Measurements from ENCODE around the gene ITGBL1.

Gene ITGBL1

DNA sequence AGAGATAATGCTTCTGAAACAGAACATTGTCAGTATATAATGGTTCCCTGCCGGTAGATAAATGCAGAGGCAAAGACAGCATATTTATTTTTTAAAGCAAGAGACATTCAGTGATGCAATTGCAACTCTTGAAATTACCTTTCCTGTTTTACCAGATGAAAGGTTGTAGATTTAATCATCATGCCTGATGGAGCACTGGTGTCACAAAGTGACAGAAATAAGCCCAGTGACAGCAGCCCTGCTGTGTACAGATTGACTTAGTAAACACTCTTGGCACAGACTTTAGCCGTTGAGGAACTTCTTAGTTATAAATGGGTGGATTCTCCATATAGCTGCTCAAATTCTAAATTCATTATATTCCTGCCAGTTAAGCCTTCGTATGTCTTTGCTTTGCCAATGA is 172.5 kb downstream of the ITGBL1 start:
- DNase-seq (ENCODE audit: low read depth in 3 of 3): no peak

DNA sequence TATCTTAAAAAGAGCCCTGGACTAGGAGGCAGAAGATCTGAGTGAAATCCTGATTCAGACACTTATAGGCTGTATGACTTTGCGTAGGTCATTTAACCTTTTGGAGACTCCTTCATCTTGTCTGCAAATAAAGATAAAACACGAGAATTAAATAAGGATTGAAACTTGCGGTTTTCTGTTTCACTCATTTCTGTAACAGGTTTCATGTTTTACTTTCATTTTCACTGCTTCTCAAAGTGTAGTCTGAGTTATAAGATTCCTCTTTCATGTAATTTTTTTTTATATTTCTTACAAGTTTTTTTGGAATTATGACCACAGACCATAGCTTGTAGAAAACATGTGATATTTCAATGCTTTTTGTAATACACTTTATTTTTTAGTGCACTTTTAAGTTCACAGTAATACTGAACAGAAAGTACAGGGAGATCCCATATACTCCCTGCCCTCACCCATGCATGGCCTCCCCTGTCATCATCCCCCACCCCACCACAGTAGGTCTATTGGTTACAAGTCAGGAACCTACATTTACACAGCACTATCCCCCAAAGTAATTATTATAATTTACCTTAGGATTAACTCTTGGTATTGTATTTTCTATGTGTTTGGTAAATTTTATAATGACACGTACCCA is 174.6 kb downstream of the ITGBL1 start:
- DNase-seq (ENCODE audit: low read depth in 3 of 3): no peak

DNA sequence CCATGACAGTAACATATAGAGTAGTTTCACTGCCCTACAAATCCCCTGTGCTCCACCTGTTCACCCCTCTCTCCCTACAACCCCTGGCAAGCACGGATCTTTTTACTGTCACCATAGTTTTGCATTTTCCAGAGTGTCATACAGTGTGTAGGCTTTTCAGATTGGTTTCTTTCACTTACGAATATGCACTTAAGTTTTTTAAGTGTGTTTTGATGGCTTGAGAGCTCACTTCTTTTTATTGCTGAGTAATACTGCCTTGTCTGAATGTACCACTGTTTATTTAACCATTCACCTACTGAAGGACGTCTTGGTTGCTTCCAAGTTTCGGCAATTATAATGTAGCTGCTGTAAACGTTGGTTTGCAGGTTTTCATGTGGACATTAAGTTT is 175.1 kb downstream of the ITGBL1 start:
- no peak for DNase-seq (ENCODE audit: low read depth in 3 of 3)

DNA sequence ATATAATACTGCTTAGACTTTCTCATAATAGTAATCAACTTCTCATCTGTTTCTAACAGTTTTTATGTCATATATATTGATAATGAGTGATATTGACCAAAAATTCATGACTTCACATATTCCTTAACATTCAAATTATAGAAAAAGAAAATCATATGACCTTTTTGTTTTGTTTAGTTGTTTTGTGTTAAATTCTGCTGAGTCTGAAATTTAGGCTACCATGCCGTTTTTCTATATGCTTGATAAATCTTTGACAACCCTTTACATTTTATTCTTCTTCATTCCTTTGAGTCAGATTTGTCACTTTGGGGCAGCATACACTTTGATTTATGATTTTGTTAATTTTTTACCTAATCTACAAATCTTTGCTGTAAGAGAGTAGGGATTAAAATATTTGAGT is 176.4 kb downstream of the ITGBL1 start:
- DNase-seq (ENCODE audit: low read depth in 3 of 3): no peak

DNA sequence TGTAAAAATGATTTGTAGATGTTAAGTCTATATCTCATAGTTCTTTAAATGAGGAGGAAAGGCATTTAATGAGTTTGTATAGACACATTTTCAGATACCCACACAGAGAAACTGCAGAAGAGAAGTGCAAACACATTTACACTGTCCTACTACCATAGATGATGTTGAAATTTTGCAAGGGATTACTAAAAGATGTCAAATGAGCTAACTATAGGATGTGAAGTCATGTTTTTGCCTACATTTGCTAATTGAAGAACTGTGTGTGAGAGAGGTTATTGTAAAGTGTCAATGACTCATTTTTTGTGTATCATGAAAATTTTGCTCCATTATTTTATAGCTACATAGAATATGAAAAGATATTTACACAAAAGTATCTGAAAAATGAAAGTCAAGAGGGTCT is 178.9 kb downstream of the ITGBL1 start:
- no peak for DNase-seq (ENCODE audit: low read depth in 3 of 3)

DNA sequence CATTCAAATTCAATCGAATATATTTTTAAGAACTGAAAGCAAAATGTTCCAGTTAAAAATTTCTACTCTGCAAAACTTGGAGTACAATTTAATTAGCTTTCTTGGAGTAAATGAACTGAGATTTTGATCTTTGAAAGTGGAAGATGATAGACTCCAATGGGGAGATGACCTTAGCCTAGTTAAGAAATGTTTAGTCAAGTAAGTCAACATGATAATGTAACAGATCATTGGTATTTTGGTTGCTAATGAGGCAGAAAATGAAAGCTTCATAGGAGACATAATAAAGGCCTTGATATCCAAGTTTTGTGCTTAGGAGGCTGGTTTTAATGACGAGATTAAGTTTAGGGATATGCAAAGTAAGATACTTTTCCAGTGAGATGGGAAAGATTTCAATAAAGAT is 181.7 kb downstream of the ITGBL1 start:
- no peak for DNase-seq (ENCODE audit: low read depth in 3 of 3)

DNA sequence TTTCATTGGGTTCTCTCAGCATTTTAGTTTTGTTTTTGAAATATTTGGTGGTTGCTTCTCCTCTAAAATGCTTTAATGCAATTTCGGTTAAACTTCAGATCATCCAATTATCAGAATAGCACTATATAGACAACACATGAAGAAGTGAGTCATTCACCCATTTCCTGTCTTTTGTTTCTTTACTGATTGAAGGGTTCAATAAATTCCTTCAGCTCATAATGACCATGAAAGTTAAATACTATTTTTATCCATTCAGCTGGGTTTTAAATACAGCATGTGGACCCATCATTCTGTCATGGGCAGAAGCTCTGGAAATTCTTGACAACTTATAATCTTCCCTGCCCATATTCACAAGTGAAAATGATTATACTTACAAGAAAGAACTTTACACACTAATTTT is 187.2 kb downstream of the ITGBL1 start:
- DNase-seq (ENCODE audit: low read depth in 3 of 3): no peak

DNA sequence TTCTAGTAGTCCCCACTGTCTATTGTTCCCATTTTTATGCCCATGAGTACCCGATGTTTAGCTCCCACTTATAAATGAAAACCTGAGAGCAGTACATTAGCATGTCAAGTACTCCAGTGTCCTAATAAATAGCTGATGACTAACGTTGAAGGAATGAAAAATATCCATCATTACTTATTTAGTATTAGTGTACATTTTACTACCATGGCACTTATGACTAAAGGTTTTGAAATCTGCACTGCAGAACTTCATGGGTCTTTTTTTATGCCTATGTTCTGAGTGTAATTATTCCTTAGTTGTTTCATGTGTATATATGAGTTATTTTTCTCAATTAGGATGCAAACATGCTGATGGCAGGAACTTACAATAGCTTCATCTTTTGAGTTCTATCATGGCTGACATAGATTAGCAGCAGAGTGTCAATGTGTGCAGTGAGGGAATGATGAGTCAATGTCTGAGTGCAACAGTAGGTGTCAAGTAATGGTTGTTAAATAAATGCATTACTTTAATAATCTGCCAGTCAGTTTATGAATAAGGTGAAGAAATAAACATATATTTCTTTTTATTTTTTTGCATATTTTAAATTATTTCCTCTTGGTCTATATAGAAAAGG is 188.4 kb downstream of the ITGBL1 start:
- DNase-seq (ENCODE audit: low read depth in 3 of 3): no peak

DNA sequence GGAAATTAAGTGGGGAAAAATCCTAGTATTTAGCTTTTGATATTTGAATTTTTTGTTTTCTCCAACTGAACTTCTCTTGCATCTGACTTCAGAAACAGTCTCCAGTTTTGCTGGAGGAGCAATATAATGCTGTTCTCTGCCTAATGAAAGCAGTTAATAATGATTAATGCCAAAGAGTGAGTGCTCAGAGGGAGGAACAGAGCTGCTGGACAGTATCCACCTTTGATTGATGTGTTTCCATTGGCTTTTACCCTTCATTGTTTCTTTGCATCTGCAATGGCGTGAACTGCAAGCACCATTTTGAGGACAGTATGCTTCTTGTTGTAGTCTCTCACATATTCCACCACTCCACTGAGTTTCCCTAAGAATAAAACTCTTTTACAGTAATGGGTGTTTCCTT is 193.4 kb downstream of the ITGBL1 start:
- DNase-seq (ENCODE audit: low read depth in 3 of 3): no peak

DNA sequence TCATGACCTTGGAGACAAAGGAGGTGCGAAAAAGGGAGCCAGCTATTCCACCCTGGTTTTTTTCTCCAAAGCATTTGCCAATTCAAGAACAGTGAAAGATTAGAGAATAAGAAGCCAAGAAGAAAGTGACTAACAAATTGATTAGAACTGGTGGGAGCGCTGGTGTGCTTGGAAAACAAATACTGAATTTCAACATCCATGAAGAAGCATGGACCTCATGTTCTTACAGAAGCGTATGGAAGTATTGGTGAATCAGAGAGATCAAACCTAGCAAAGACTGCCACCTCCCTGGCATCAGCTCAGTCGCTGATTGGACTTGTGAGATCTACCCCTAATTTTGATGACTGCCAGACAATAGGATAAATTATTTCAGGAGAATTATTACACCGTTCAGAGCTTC is 195.3 kb downstream of the ITGBL1 start:
- DNase-seq (ENCODE audit: low read depth in 3 of 3): no peak

DNA sequence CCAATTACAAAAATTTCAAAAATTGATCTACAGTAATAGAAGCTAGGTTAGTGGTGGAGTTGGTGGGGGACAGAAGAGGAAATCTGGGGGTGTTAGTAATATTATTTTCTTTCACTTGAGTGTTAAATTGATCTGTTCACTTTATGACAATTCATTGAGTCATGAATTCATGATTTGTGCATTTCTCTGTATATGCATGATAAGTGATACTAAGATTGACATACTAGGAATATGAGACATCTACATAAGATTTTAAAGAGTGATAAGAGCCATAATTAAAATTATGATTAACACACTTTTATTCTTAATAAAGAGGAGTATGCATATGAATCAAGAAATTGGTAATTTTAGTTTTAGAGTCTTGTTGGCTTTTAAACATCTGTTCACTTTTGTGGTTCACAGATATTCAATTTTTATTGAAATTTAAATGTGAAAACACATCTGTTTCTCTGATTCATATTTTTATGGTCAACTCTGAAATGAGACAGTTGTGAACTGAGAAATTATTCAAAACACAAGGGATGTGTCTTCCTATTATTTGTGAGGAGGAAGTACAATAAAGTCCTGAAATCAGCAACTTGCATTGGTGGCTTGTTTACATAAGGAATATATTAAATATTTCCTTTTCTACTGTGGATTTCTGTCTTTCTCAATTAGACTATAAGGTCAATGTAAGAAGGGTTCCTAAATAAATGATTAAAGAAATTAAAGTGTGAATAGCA is 196.5 kb downstream of the ITGBL1 start:
- no peak for DNase-seq (ENCODE audit: low read depth in 3 of 3)

DNA sequence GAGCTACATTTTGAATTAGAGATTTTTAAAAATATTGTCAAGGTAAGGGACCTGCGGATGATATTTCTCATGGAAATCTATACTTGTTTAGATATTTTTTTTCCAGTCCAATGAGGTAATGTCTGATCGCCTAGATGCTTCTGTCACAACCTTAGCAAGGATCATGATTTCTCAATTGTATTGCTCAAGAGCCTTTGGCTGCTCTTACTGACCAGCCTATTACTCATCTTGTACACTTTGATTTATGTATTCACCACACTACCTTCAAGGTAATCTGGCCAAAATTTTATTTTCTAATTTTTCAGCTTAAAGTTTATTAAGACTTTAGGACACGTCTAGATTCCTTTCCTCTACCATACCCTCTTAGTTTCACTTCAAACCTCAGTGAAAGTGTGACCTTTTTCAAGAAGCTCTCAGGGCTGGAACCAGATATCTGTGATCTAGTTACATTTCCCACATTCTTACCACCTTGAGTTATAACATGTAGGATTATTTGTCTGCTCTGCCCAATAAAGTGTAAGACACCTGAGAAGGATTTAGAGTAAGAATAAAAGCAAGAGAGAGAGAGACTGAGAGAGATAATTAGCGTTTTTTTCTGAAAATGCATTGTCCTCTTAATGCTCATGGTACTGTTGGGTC is 197.1 kb downstream of the ITGBL1 start:
- no peak for DNase-seq (ENCODE audit: low read depth in 3 of 3)

DNA sequence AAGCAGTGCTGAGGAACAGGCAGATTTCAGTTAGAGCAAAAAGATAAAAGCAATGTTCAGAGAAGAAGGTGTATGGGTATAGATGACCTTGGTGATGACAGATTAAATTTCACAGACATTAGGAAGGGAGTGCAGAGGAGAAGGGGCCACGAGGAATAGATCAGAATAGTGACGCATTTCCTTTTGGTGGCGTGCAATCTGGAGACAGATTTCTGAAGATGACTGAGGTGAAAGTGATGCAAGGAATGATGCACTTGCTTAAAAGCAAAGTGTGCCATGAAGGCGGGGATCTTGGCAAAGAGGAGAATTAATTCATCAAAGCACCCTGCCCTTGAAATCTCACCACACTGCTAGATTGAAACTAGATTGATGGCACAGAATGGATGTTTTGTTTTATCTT is 202.4 kb downstream of the ITGBL1 start:
- no peak for DNase-seq (ENCODE audit: low read depth in 3 of 3)

DNA sequence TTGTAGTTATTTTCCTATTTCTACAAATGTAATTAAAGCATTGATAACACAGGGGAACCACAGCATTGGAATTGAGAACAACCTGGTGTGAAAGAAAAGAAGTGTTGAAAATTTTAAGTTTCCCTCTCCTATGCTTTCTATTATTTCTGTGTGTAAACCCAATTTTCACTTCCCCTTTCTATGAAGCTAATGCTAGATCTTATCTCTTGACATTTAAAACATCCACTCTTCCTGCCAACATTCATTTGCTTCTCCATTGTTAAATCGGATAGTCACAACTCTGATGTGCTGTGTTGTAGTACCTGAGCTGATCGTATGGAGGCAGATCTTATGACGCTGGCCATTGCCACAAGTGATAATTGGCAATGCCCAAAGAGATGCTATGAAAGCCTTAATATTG is 203.0 kb downstream of the ITGBL1 start:
- DNase-seq (ENCODE audit: low read depth in 3 of 3): no peak

DNA sequence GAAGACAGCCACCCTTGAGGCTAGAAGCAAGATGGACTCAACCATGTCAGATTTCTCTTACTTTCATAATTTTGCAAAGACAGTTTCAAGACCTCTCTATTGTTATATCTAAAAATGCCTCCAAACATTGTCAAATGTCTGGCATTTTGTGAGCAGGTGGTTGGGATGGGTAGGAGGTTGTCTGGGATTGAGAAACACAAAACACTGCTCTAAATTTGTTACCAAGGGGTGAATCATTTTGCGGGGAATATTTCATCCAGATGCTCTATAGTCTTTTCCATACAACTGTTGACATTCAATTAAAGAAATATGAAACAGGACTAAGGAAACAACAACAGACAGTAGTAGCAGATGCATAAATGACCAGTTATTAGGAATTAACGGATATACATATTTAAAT is 208.2 kb downstream of the ITGBL1 start:
- no peak for DNase-seq (ENCODE audit: low read depth in 3 of 3)

DNA sequence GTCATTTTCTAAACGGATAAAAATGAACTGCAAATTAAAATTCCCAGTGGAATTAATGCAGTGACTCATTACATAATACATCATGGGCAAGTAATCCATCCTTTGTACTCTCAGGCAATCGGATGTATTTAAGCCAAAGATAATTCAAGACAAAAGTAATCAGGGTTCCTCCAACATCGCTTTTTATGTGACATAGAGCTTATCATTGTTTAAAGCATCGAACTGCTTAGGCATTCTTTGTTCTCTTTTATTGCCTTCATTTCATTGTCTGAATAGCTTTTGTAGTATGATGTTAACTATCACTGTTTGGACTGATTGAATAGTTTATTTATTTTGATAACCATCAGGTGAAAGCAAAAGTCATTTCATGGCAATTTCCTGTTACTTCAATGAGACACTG is 209.4 kb downstream of the ITGBL1 start:
- no peak for DNase-seq (ENCODE audit: low read depth in 3 of 3)

DNA sequence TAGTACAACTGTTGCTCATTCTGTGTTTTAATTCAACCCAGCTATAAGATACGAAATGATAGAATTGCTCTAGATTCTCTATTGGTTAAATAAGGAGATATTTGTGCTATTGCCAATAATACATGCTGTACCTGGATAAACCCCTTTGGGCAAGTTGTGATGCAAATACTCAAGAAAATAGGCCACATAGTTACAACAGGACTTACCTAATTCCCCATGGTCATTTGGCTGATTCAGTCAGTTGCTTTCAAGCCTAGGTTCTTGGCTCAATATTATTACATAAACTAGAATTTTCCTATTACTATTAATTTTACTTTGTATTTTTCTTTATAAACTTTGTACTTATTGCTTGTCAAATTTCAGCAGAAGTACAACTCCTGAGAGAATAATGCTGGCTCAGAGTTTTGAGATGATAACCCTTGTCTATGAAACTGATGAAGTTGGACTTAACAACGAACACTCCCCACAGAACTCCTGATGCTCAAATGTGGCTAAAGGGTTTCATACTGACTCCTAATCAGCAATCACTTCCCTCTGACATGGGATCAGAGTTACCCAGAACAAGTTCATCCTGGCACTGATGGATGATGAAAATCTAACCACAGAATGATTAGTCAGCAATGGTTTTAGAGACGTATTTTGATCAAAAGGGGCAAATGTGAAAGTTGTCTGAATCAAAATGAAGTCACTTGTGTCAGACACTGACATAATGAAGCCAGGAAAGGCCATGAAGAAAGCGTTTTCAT is 221.1 kb downstream of the ITGBL1 start:
- no peak for DNase-seq (ENCODE audit: low read depth in 3 of 3)

DNA sequence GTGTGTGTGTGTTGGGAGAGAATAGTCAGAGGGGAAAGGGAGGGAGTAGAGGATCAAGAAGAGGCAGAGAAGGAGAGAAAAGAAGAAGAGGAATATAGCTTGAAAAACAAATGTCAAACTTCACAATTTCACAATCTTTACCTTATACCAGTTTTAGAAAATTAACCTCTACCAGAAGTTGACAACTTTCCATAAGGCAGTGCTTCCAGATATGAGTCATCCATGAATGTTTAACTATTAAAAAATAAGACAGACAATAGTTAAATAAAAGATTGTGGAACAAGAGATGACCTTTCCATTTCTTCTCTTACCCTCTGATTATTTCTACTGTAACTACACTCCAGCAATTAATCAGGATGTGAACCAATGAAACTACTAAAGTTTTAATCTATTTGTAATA is 229.4 kb downstream of the ITGBL1 start:
- DNase-seq (ENCODE audit: low read depth in 3 of 3): no peak

DNA sequence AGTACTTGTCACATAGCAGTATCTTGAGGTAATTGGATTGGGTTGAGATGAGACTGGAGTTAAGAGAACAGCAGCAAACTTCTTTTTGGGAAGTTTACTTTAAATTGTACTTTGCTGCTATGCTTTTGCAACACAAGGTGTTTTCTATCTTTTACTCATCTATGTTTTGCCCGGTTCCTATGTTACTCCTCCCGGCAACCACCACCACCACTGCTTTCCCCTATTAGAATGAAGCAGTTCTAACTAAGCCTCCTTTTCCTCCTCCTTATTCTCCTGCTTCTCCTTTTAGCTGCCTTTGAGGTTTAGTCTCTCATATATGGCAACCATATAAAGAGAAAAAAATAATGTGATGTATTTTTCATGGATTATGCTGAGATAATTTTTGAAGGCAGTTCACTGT is 233.5 kb downstream of the ITGBL1 start:
- DNase-seq (ENCODE audit: low read depth in 3 of 3): no peak

DNA sequence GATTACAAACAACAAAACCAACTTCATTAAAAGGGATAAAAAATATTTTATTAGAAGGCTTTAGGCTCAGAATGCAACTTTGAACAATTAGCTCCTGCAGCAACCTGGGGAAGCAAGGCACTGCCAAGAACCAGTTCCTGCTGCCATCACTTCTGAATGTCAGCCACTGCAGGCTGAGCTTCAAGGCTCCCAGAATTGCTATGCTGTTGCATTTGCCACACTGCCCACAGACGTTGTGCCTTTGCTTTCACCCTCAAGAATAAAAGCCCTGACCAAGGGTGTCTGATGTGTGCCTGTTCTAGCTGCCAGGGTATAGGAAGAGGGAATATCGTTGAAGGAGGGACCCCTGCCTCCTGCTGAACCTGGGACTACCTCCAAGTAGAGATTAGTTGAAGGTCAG is 238.4 kb downstream of the ITGBL1 start:
- no peak for DNase-seq (ENCODE audit: low read depth in 3 of 3)

DNA sequence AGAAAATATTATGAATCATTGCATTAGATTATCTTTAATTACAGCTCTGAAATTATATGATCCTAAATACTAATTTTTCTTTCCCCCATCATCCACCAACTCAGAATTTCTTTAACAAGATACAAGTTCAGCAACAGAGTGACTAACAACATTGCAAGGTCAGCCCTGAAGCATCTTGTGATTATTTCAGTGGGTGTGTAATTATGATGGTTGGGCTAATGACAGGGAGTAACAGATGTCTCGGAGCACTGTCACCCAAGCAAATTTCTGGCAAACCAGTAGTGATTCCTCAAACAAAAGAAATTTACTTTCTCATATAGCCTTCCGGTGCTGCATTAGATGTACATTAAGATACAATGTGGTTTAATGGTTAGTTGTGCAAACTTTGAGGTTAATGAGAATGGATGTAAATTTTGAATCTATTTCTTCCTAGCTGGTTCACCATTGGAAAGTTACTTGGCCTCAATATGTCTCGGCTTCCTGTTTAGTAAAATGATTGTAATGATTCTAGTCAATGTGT is 238.9 kb downstream of the ITGBL1 start:
- DNase-seq (ENCODE audit: low read depth in 3 of 3): no peak

DNA sequence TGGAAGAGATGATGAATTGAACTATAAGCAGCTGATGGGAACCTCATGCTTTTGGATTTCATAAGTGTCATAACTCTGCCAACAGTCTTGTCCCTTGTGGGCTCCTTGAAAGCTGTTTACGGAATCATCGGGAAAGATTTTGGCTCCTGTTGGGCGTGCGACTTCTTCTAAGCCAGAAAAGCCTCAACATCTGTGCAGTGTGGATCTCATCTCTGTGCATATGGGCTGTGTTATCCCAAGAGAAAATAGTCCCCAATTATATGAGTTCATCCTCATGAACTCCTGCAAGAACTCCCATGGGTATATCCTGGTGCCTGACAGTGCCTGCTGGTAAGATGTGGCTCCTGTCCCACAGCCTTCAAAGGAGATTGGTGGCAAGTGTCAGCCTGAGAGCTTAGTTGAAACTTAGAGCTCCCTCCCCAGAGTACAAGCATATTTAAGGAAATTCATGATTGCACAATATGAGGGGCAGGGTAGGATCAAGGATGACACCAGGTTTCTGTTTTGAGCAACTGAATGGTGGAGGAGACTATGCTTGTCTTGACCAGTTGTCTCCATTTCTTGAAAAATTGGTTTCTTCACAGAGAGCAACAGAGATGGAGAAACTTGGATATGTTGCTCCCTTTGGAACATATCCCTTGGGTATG is 243.5 kb downstream of the ITGBL1 start:
- no peak for DNase-seq (ENCODE audit: low read depth in 3 of 3)
